Endodermal cell (in vitro differentiated cells): ENCODE results near the gene GAB2. TPM values are rescaled to one million over a fixed set of nuclear protein-coding genes. Genes with fewer than 3 reads are reported as not detected.

ENCODE experiments used
- DNase-seq: peaks from one replicate; pipeline ENCODE4 v3.0.0-alpha.2; 2017
- H3K27ac ChIP-seq: 2 replicates; pipeline ENCODE4 v1.5.1; 2013; ENCODE audit warnings: mild to moderate bottlenecking, low read depth, low read length, moderate library complexity
- H3K27me3 ChIP-seq: 2 replicates; pipeline ENCODE4 v1.6.1; 2013; ENCODE audit warnings: mild to moderate bottlenecking, low read length, moderate library complexity; ENCODE audit not compliant: insufficient read depth, control insufficient read depth, poor library complexity, severe bottlenecking
- H3K36me3 ChIP-seq: 2 replicates; pipeline ENCODE4 v1.7.0; 2013; ENCODE audit warnings: mild to moderate bottlenecking, low read length, moderate library complexity; ENCODE audit not compliant: control insufficient read depth, insufficient read depth
- H3K4me1 ChIP-seq: one replicate; pipeline ENCODE4 v1.7.0; 2013; ENCODE audit warnings: low read length; ENCODE audit not compliant: control insufficient read depth, insufficient read depth
- H3K4me3 ChIP-seq: 2 replicates; pipeline ENCODE4 v1.5.1; 2013; ENCODE audit warnings: mild to moderate bottlenecking, low read length, moderate library complexity
- H3K9ac ChIP-seq: 2 replicates; pipeline ENCODE4 v1.6.1; 2013; ENCODE audit warnings: mild to moderate bottlenecking, low read length, moderate library complexity; ENCODE audit not compliant: poor library complexity, severe bottlenecking; ENCODE audit errors: extremely low read depth
- H3K9me3 ChIP-seq: 2 replicates; pipeline ENCODE4 v1.6.1; 2013; ENCODE audit warnings: mild to moderate bottlenecking, low read length, moderate library complexity; ENCODE audit not compliant: control insufficient read depth
- H3K27ac Mint-ChIP-seq: 2 replicates; pipeline ENCODE4 v1.8.0; 2020; ENCODE audit warnings: mixed read lengths
- H3K27me3 Mint-ChIP-seq: 2 replicates; pipeline ENCODE4 v1.8.0; 2021; ENCODE audit warnings: mild to moderate bottlenecking, mixed read lengths; ENCODE audit not compliant: insufficient read depth
- H3K36me3 Mint-ChIP-seq: 2 replicates; pipeline ENCODE4 v1.8.0; 2020; ENCODE audit warnings: low read depth, mixed read lengths
- H3K4me1 Mint-ChIP-seq: 2 replicates; pipeline ENCODE4 v1.8.0; 2020; ENCODE audit warnings: mixed read lengths
- H3K4me3 Mint-ChIP-seq: 2 replicates; pipeline ENCODE4 v1.8.0; 2020; ENCODE audit warnings: mild to moderate bottlenecking, moderate library complexity, mixed read lengths
- H3K9me3 Mint-ChIP-seq: 2 replicates; pipeline ENCODE4 v1.8.0; 2020; ENCODE audit warnings: mild to moderate bottlenecking, mixed read lengths
- WGBS, 2 experiments: methylation state at CpG; one replicate each; pipeline versions ENCODE4 v1.1.5 to v1.1.7; 2013; ENCODE audit warnings: missing lambda C conversion rate in 2 of 2, mixed read lengths in 1 of 2; ENCODE audit not compliant: insufficient coverage in 1 of 2, insufficient read length in 1 of 2; 5-methylcytosine and 5-hydroxymethylcytosine counted together
- total RNA-seq, 2 donors: library from RNA; stranded (reverse); fragmentation: NEBNext Ultra II Directional in 1 of 2; extraction: Animal tissue kit (Norgen Biotek cat#: 25700) in 1 of 2; gene quantifications; 2 replicates in 1 of 2; 3 replicates in 1 of 2; pipeline ENCODE4 v1.2.1, GENCODE V29; 2021
- TF ChIP-seq, protein P1 (sequence below): fragments of 200-600 bp; sonication (generic); conservative IDR thresholded peaks from 2 replicates; pipeline ENCODE4 v1.5.0; 2021; ENCODE audit warnings: antibody characterized with exemption, mild to moderate bottlenecking

The GAB2 gene
- total RNA-seq, 2 donors from 2014 or later = 26.9 to 62.8 TPM

DNA sequence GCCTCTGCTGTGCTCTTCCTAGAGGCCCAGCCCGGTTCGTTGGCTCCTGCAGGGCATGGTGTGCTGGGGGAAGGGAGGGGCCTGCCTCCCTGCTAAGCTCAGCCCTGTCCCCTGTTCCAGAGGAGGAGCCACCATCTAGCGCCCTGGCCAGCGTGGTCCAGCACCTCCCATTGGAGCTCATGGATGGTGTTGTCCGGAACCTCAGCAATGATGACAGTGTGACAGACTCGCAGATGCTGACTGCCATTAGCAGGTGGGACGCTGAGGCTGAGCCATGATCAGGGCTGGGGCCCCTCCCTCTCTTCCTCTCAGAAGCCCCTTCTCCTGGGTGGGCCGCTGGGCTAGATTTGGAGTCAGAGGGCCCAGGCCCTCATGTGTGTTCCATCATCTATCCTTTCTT is 219.8 kb downstream of the GAB2 start:
- peaks cover 18% of the 10 kb centered on the region for H3K36me3 Mint-ChIP-seq
- Histone ChIP-seq H3K27ac (no peak overlapping the region), H3K9ac (no peak overlapping the region), H3K36me3 (peaks cover 3% of the 10 kb centered on the region), H3K4me3 (no peak overlapping the region), H3K4me1 (peaks cover 3% of the 10 kb centered on the region), H3K27me3 (no peaks in the 10 kb centered on the region), H3K9me3 (no peaks in the 10 kb centered on the region)
- H3K4me3 Mint-ChIP-seq = no peak overlapping the region
- no peak for DNase-seq
- H3K9me3 Mint-ChIP-seq = no peaks in the 10 kb centered on the region
- 92 to 97% methylated on average over 4 to 8 of the region's 8 CpGs for WGBS, 2 experiments
- TF ChIP-seq, protein P1, sequence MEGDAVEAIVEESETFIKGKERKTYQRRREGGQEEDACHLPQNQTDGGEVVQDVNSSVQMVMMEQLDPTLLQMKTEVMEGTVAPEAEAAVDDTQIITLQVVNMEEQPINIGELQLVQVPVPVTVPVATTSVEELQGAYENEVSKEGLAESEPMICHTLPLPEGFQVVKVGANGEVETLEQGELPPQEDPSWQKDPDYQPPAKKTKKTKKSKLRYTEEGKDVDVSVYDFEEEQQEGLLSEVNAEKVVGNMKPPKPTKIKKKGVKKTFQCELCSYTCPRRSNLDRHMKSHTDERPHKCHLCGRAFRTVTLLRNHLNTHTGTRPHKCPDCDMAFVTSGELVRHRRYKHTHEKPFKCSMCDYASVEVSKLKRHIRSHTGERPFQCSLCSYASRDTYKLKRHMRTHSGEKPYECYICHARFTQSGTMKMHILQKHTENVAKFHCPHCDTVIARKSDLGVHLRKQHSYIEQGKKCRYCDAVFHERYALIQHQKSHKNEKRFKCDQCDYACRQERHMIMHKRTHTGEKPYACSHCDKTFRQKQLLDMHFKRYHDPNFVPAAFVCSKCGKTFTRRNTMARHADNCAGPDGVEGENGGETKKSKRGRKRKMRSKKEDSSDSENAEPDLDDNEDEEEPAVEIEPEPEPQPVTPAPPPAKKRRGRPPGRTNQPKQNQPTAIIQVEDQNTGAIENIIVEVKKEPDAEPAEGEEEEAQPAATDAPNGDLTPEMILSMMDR = no peak
- H3K4me1 Mint-ChIP-seq = peaks cover 13% of the 10 kb centered on the region
- no peaks in the 10 kb centered on the region for H3K27me3 Mint-ChIP-seq
- H3K27ac Mint-ChIP-seq = no peak overlapping the region

DNA sequence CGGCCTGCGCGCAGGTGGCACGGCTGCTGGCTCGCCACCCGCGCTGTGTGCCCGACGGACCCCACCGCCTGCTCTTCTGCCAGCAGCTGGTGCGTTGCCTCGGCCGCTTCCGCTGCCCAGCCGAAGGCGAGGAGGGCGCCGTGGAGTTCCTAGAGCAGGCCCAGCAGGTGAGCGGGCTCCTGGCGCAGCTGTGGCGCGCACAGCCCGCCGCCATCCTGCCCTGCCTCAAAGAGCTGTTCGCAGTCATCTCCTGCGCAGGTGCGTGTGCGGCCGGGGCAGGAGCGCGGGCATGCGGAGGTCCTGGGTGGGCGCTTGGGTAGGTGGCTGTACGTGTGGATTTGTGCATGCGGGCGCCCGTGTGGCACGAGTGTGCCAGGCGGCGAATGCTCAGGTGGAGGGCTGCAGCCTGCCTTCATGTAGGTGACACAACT is 220.9 kb downstream of the GAB2 start:
- TF ChIP-seq, protein P1 = no peak
- WGBS, 2 experiments = 95 to 98% methylated on average over 26 to 40 of the region's 40 CpGs
- H3K27ac ChIP-seq = no peak overlapping the region
- no peak overlapping the region for H3K9ac ChIP-seq
- Mint-ChIP-seq H3K4me1 (peaks cover 10% of the 10 kb centered on the region), H3K27ac (no peak overlapping the region), H3K9me3 (no peaks in the 10 kb centered on the region), H3K36me3 (peaks cover 14% of the 10 kb centered on the region), H3K4me3 (no peak overlapping the region), H3K27me3 (no peaks in the 10 kb centered on the region)
- H3K36me3 ChIP-seq = peaks cover 3% of the 10 kb centered on the region
- no peaks in the 10 kb centered on the region for H3K27me3 ChIP-seq
- H3K4me1 ChIP-seq = peaks cover 3% of the 10 kb centered on the region
- H3K9me3 ChIP-seq = no peaks in the 10 kb centered on the region
- DNase-seq = no peak
- no peak overlapping the region for H3K4me3 ChIP-seq

DNA sequence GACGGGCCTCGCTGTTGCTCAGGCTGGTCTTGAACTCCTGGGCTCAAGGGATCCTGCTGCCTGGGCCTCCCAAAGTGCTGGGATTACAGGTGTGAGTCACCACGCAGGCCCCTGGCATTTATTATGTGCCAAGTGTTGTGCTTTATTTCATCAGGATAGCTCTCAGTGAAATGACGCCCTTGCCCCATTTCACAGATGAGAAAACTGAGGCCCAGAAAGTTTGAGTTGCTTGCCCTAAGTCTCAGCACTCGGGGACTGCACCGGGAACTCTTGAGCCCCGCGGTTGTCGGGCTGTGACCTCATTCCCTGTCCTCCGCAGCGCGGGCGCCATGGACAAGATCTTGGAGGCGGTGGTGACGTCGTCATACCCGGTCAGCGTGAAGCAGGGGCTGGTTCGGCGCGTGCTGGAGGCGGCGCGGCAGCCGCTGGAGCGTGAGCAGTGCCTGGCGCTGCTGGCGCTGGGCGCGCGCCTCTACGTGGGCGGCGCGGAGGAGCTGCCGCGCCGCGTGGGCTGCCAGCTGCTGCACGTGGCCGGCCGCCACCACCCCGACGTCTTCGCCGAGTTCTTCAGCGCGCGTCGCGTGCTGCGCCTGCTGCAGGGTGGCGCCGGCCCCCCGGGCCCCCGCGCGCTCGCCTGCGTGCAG is 221.6 kb downstream of the GAB2 start:
- Histone ChIP-seq H3K27ac (no peak overlapping the region), H3K4me3 (no peak overlapping the region), H3K9ac (no peak overlapping the region), H3K36me3 (peaks cover 3% of the 10 kb centered on the region), H3K27me3 (no peaks in the 10 kb centered on the region), H3K9me3 (no peaks in the 10 kb centered on the region), H3K4me1 (peaks cover 3% of the 10 kb centered on the region)
- Mint-ChIP-seq H3K27me3 (peaks cover 3% of the 10 kb centered on the region), H3K4me3 (no peak overlapping the region), H3K4me1 (peaks cover 8% of the 10 kb centered on the region), H3K36me3 (peaks cover 11% of the 10 kb centered on the region), H3K27ac (no peak overlapping the region), H3K9me3 (no peaks in the 10 kb centered on the region)
- DNase-seq = no peak
- 95 to 97% methylated on average over 57 to 60 of the region's 60 CpGs for WGBS, 2 experiments
- TF ChIP-seq, protein P1 = no peak
